Suprapubic skin (tissue), 4 donors: ENCODE measurements around the gene SHKBP1. TPM values are rescaled to one million over a fixed set of nuclear protein-coding genes. Genes with fewer than 3 reads are reported as not detected.
"Not testable (repeated sequence)": the region's sequence is repeated elsewhere in the genome, so short reads cannot be mapped to it uniquely, and the experiment has no call there.

ENCODE experiments used
- DNase-seq, 2 donors: peaks; one replicate each; pipeline ENCODE4 v3.0.0-alpha.2; 2019; ENCODE audit warnings: low spot score in 2 of 2
- H3K27ac ChIP-seq: fragments of 200-600 bp; sonication (generic); one replicate; pipeline ENCODE4 v1.5.1; 2019
- H3K27me3 ChIP-seq: fragments of 200-600 bp; sonication (generic); one replicate; pipeline ENCODE4 v1.5.1; 2019
- H3K36me3 ChIP-seq: fragments of 200-600 bp; sonication (generic); one replicate; pipeline ENCODE4 v1.5.1; 2019
- H3K4me1 ChIP-seq: fragments of 200-600 bp; sonication (generic); one replicate; pipeline ENCODE4 v1.5.1; 2019
- H3K4me3 ChIP-seq: fragments of 200-600 bp; sonication (generic); one replicate; pipeline ENCODE4 v1.5.1; 2019; ENCODE audit warnings: mild to moderate bottlenecking
- H3K9me3 ChIP-seq: fragments of 200-600 bp; sonication (generic); one replicate; pipeline ENCODE4 v1.5.1; 2019
- CTCF ChIP-seq, 2 donors: fragments of 200-600 bp in 1 of 2; fragments of 450-650 bp in 1 of 2; sonication (generic) in 1 of 2; IDR thresholded peaks; one replicate each; pipeline ENCODE4 v1.5.1; 2016 to 2019; ENCODE audit warnings: antibody characterized with exemption in 2 of 2, mild to moderate bottlenecking in 1 of 2, moderate library complexity in 1 of 2
- EP300 ChIP-seq: sonication (generic); formaldehyde crosslinking; IDR thresholded peaks from one replicate; pipeline ENCODE4 v1.6.1; 2017; ENCODE audit warnings: antibody characterized with exemption
- POLR2A ChIP-seq, 2 donors: fragments of 450-650 bp; IDR thresholded peaks; one replicate each; pipeline ENCODE4 v1.6.1; 2017; ENCODE audit warnings: antibody characterized with exemption in 2 of 2, mild to moderate bottlenecking in 2 of 2, moderate library complexity in 2 of 2
- POLR2AphosphoS5 ChIP-seq, 3 donors: sonication (generic); formaldehyde crosslinking; IDR thresholded peaks; one replicate each; pipeline ENCODE4 v1.6.1; 2017; ENCODE audit warnings: antibody characterized with exemption in 3 of 3
- WGBS: methylation state at CpG from one replicate; pipeline ENCODE4 v1.1.5; 2018; 5-methylcytosine and 5-hydroxymethylcytosine counted together
- total RNA-seq, 4 donors: library from RNA; depleted of rRNA; stranded (reverse); fragments of >200 nt; gene quantifications; one replicate each; pipeline ENCODE4 v1.1.0, GENCODE V29; 2016

Gene SHKBP1
- total RNA-seq, 4 donors from 2014 or later = 42.2 to 58.3 (median 51.1) TPM

- H3K4me3 ChIP-seq = no peak overlapping the region
- H3K27me3 ChIP-seq = no peaks in the 10 kb centered on the region
- H3K27ac ChIP-seq = no peak overlapping the region
- 90% methylated on average over 6 of the region's 6 CpGs for WGBS
- no peak for TF ChIP-seq EP300
- no peak for TF ChIP-seq POLR2AphosphoS5 (IDR thresholded peaks at IDR 0.05)
- no peak for TF ChIP-seq POLR2A (IDR thresholded peaks at IDR 0.05)
- TF ChIP-seq CTCF (IDR thresholded peaks at IDR 0.05) = no peak
- DNase-seq = no peak
- H3K9me3 ChIP-seq = no peaks in the 10 kb centered on the region
- H3K4me1 ChIP-seq = peaks cover 9% of the 10 kb centered on the region
- no peaks in the 10 kb centered on the region for H3K36me3 ChIP-seq
Measured at GRCh38 chr19:40543029-40543597, 33.6 kb upstream of the SHKBP1 start.

- 82% methylated on average over 3 of the region's 3 CpGs for WGBS
- not testable (repeated sequence) for H3K27ac ChIP-seq, H3K36me3 ChIP-seq, H3K9me3 ChIP-seq, H3K4me3 ChIP-seq, DNase-seq
- Histone ChIP-seq H3K27me3 (peaks cover 16% of the 10 kb centered on the region), H3K4me1 (peaks cover 11% of the 10 kb centered on the region)
Measured at GRCh38 chr19:40546153-40546841, 30.4 kb upstream of the SHKBP1 start.

- Histone ChIP-seq H3K4me1 (peaks cover 11% of the 10 kb centered on the region), H3K27me3 (peaks cover 17% of the 10 kb centered on the region)
- WGBS = 89% methylated on average over 4 of the region's 4 CpGs
- not testable (repeated sequence) for H3K36me3 ChIP-seq, H3K27ac ChIP-seq, H3K9me3 ChIP-seq, H3K4me3 ChIP-seq, DNase-seq
Measured at GRCh38 chr19:40547190-40547589, 29.5 kb upstream of the SHKBP1 start.

GRCh38 chr19:40547836-40548235 lies 28.8 kb upstream of the SHKBP1 start:
- DNase-seq = no peak
- H3K9me3 ChIP-seq = no peaks in the 10 kb centered on the region
- H3K36me3 ChIP-seq = no peaks in the 10 kb centered on the region
- peaks cover 5% of the 10 kb centered on the region for H3K4me1 ChIP-seq
- H3K27me3 ChIP-seq = peaks cover 22% of the 10 kb centered on the region
- WGBS = 78% methylated on average over 1 of the region's 1 CpG
- H3K4me3 ChIP-seq = no peak overlapping the region
- no peak overlapping the region for H3K27ac ChIP-seq
- TF ChIP-seq POLR2A (IDR thresholded peaks at IDR 0.05) (no peak), EP300 (no peak), POLR2AphosphoS5 (IDR thresholded peaks at IDR 0.05) (no peak), CTCF (IDR thresholded peaks at IDR 0.05) (no peak)

- Histone ChIP-seq H3K9me3 (no peaks in the 10 kb centered on the region), H3K36me3 (no peaks in the 10 kb centered on the region), H3K27ac (no peak overlapping the region), H3K4me1 (peaks cover 7% of the 10 kb centered on the region), H3K4me3 (no peak overlapping the region), H3K27me3 (peaks cover 34% of the 10 kb centered on the region)
- 10% methylated on average over 22 of the region's 43 CpGs for WGBS
- no peak for DNase-seq
- no peak for TF ChIP-seq EP300
- TF ChIP-seq POLR2AphosphoS5 (IDR thresholded peaks at IDR 0.05) = no peak
- TF ChIP-seq POLR2A (IDR thresholded peaks at IDR 0.05) = no peak
- peak in 1 of 2 donors; percentile 53 for TF ChIP-seq CTCF (IDR thresholded peaks at IDR 0.05)
Measured at GRCh38 chr19:40549007-40549708, 27.5 kb upstream of the SHKBP1 start.

- Histone ChIP-seq H3K27ac (no peak overlapping the region), H3K4me3 (no peak overlapping the region), H3K36me3 (no peaks in the 10 kb centered on the region), H3K4me1 (peaks cover 10% of the 10 kb centered on the region), H3K27me3 (peaks cover 49% of the 10 kb centered on the region), H3K9me3 (no peaks in the 10 kb centered on the region)
- TF ChIP-seq CTCF (IDR thresholded peaks at IDR 0.05) (no peak), POLR2AphosphoS5 (IDR thresholded peaks at IDR 0.05) (no peak), POLR2A (IDR thresholded peaks at IDR 0.05) (no peak), EP300 (no peak)
- WGBS = 92% methylated on average over 4 of the region's 4 CpGs
- no peak for DNase-seq
Measured at GRCh38 chr19:40550951-40551350, 25.7 kb upstream of the SHKBP1 start.
